Fibroblast of lung (primary cell): Measurements from ENCODE around the gene CACNA2D3. TPM values are rescaled to one million over a fixed set of nuclear protein-coding genes. Genes with fewer than 3 reads are reported as not detected.

Experiments used
- DNase-seq, 2 donors: peaks; one replicate each; pipeline versions ENCODE4 v3.0.0 to v3.0.0-alpha.2; 2010; ENCODE audit warnings: low read depth in 2 of 2
- H2AFZ ChIP-seq: 2 replicates; pipeline ENCODE4 v1.5.1; 2012; ENCODE audit warnings: low read length, control low read depth, inconsistent platforms
- H3K27ac ChIP-seq: 2 replicates; pipeline ENCODE4 v1.5.1; 2011; ENCODE audit warnings: low read length, control low read depth; ENCODE audit not compliant: insufficient read depth
- H3K27me3 ChIP-seq: 2 replicates; pipeline ENCODE4 v1.5.1; 2011; ENCODE audit warnings: mild to moderate bottlenecking, low read length; ENCODE audit not compliant: control insufficient read depth, insufficient read depth
- H3K36me3 ChIP-seq: 2 replicates; pipeline ENCODE4 v1.5.1; 2011; ENCODE audit warnings: low read length; ENCODE audit not compliant: control insufficient read depth, insufficient read depth
- H3K4me1 ChIP-seq: 2 replicates; pipeline ENCODE4 v1.5.1; 2011; ENCODE audit warnings: low read length; ENCODE audit not compliant: control insufficient read depth, insufficient read depth; ENCODE audit errors: extremely low read depth
- H3K4me2 ChIP-seq: 2 replicates; pipeline ENCODE4 v1.5.1; 2011; ENCODE audit warnings: low read length, control low read depth; ENCODE audit not compliant: insufficient read depth; ENCODE audit errors: extremely low read depth
- H3K4me3 ChIP-seq, 4 experiments: fragments of 200-600 bp in 1 of 4; sonication (generic) in 1 of 4; replicated peaks in 1 of 4; 2 replicates each; pipeline ENCODE4 v1.5.1; 2011 to 2016; ENCODE audit warnings: low read length in 4 of 4, low read depth in 3 of 4, mild to moderate bottlenecking in 3 of 4, control low read depth in 2 of 4, inconsistent platforms in 1 of 4, mixed read lengths in 1 of 4; ENCODE audit not compliant: insufficient read depth in 1 of 4; ENCODE audit errors: control extremely low read depth in 1 of 4
- H3K79me2 ChIP-seq: 2 replicates; pipeline ENCODE4 v1.5.1; 2012; ENCODE audit warnings: mild to moderate bottlenecking, low read length, inconsistent platforms; ENCODE audit not compliant: control insufficient read depth, insufficient read depth
- H3K9ac ChIP-seq: 2 replicates; pipeline ENCODE4 v1.5.1; 2011; ENCODE audit warnings: mild to moderate bottlenecking, low read length, control low read depth; ENCODE audit not compliant: insufficient read depth
- H3K9me3 ChIP-seq: 2 replicates; pipeline ENCODE4 v1.5.1; 2012; ENCODE audit warnings: low read depth, low read length; ENCODE audit not compliant: control insufficient read depth, insufficient read depth
- H4K20me1 ChIP-seq: 2 replicates; pipeline ENCODE4 v1.5.1; 2011; ENCODE audit warnings: low read length; ENCODE audit not compliant: control insufficient read depth, insufficient read depth; ENCODE audit errors: extremely low read depth
- CTCF ChIP-seq, 2 donors: IDR thresholded peaks in 1 of 2; conservative IDR thresholded peaks in 1 of 2; 1 replicate in 1 of 2; 2 replicates in 1 of 2; pipeline ENCODE4 v1.5.1; 2011 to 2012; ENCODE audit warnings: low read length in 2 of 2, control low read depth in 1 of 2, inconsistent platforms in 1 of 2, low read depth in 1 of 2, mild to moderate bottlenecking in 1 of 2
- EZH2 ChIP-seq: IDR thresholded peaks from 2 replicates; pipeline ENCODE4 v1.5.1; 2012; ENCODE audit warnings: low read length, control low read depth, mild to moderate bottlenecking; ENCODE audit errors: missing control alignments
- polyA plus RNA-seq, 2 donors: library from polyadenylated mRNA; depleted of rRNA in 1 of 2; stranded (reverse) in 1 of 2; unstranded in 1 of 2; fragments of >200 nt; gene quantifications; 2 replicates each; pipeline ENCODE4 v1.2.1, GENCODE V29; 2011 to 2012; ENCODE audit warnings: missing spikeins in 1 of 2
- total RNA-seq: library from RNA; depleted of rRNA; stranded (reverse); fragments of >200 nt; gene quantifications from 2 replicates; pipeline ENCODE4 v1.2.1, GENCODE V29; 2014

CACNA2D3 gene
- total and polyA plus RNA-seq, 2 donors (not counting 1 experiment from before 2014, with no cell fraction given), result 1.8 to 11.5 TPM

GRCh38 chr3:54882129-54882833 lies 759.9 kb downstream of the CACNA2D3 start:
- Histone ChIP-seq H3K4me1 (peaks cover 4% of the 10 kb centered on the region), H3K79me2 (no peaks in the 10 kb centered on the region), H3K27me3 (no peaks in the 10 kb centered on the region), H2AFZ (no peak overlapping the region), H4K20me1 (no peaks in the 10 kb centered on the region), H3K27ac (no peak overlapping the region), H3K36me3 (no peaks in the 10 kb centered on the region), H3K4me2 (no peak overlapping the region), H3K4me3 (no peak overlapping the region), H3K9ac (no peak overlapping the region), H3K9me3 (no peaks in the 10 kb centered on the region)
- TF ChIP-seq EZH2 (no peak), CTCF (conservative IDR thresholded peaks at IDR 0.05 in 1 of 2, IDR thresholded peaks at IDR 0.05 in 1 of 2; ENCODE audit: low read depth in 1 of 2, low read length in 2 of 2) (no peak)
- peak; percentile 93 to 99 for DNase-seq

- H3K4me2 ChIP-seq, result no peak overlapping the region
- no peak overlapping the region for H2AFZ ChIP-seq
- H3K27me3 ChIP-seq, result no peaks in the 10 kb centered on the region
- H4K20me1 ChIP-seq, result no peaks in the 10 kb centered on the region
- H3K4me1 ChIP-seq, result peaks cover 17% of the 10 kb centered on the region
- H3K79me2 ChIP-seq, result no peaks in the 10 kb centered on the region
- no peak overlapping the region for H3K9ac ChIP-seq
- no peak overlapping the region for H3K4me3 ChIP-seq
- no peaks in the 10 kb centered on the region for H3K9me3 ChIP-seq
- no peak for TF ChIP-seq EZH2
- TF ChIP-seq CTCF (conservative IDR thresholded peaks at IDR 0.05 in 1 of 2, IDR thresholded peaks at IDR 0.05 in 1 of 2; ENCODE audit: low read depth in 1 of 2, low read length in 2 of 2), result no peak
- no peaks in the 10 kb centered on the region for H3K36me3 ChIP-seq
- H3K27ac ChIP-seq, result no peak overlapping the region
- no peak for DNase-seq
These were observed 765.8 kb downstream of the CACNA2D3 start for GRCh38 chr3:54888162-54888561.

- no peaks in the 10 kb centered on the region for H3K36me3 ChIP-seq
- H3K9ac ChIP-seq, result no peak overlapping the region
- no peak overlapping the region for H2AFZ ChIP-seq
- no peaks in the 10 kb centered on the region for H3K79me2 ChIP-seq
- no peaks in the 10 kb centered on the region for H3K9me3 ChIP-seq
- no peaks in the 10 kb centered on the region for H4K20me1 ChIP-seq
- H3K4me3 ChIP-seq, result no peak overlapping the region
- no peaks in the 10 kb centered on the region for H3K27me3 ChIP-seq
- H3K4me1 ChIP-seq, result peaks cover 17% of the 10 kb centered on the region
- H3K4me2 ChIP-seq, result no peak overlapping the region
- H3K27ac ChIP-seq, result no peak overlapping the region
- no peak for TF ChIP-seq CTCF (conservative IDR thresholded peaks at IDR 0.05 in 1 of 2, IDR thresholded peaks at IDR 0.05 in 1 of 2; ENCODE audit: low read depth in 1 of 2, low read length in 2 of 2)
- no peak for TF ChIP-seq EZH2
- peak in 1 of 2 donors; percentile 47 for DNase-seq
These were observed 766.5 kb downstream of the CACNA2D3 start for GRCh38 chr3:54888873-54889272.
